ENCODE results near the gene TRAF3IP1.

Gene TRAF3IP1

DNA sequence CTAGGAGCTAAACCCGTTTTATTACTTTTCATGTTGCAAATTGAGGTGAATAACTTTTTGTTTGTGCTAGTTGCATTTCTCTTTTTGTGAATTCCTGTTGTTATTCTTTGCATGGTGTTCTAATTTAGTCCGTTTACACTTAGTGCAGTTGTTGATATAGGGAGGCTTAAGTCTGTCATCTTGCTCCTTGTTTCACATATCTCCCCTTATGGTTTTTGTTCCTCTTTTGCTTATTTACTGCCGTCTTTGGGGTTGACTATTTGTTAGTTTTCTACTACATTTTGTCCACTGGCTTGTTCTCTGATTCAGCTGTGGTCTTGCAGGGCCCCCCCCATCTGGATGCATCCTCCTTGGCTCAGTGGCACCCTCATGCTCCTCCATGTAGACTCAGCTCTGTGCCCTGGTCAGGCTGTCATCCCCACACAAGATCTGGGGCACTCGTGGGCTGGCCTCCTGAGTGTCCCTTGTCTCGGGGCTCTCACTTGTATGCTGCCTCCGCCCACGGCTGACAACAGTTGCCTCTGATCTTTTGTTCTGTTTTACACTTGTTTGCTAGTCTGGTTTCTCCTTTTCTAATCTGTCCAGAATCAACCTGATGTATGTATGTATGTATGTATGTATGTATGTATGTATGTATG lies 63.5 kb downstream of the TRAF3IP1 start:
- no peak for DNase-seq (ENCODE audit: low spot score)
- in situ Hi-C loops (cut with MboI; ENCODE audit: low sequenced_read_pairs, unreplicated experiment): no loop called here
- TF ChIP-seq, protein P1, sequence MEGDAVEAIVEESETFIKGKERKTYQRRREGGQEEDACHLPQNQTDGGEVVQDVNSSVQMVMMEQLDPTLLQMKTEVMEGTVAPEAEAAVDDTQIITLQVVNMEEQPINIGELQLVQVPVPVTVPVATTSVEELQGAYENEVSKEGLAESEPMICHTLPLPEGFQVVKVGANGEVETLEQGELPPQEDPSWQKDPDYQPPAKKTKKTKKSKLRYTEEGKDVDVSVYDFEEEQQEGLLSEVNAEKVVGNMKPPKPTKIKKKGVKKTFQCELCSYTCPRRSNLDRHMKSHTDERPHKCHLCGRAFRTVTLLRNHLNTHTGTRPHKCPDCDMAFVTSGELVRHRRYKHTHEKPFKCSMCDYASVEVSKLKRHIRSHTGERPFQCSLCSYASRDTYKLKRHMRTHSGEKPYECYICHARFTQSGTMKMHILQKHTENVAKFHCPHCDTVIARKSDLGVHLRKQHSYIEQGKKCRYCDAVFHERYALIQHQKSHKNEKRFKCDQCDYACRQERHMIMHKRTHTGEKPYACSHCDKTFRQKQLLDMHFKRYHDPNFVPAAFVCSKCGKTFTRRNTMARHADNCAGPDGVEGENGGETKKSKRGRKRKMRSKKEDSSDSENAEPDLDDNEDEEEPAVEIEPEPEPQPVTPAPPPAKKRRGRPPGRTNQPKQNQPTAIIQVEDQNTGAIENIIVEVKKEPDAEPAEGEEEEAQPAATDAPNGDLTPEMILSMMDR (IDR thresholded peaks at IDR 0.05; ENCODE audit: borderline replicate concordance, control extremely low read depth, extremely low read depth, insufficient read depth, missing control alignments): no peak

DNA sequence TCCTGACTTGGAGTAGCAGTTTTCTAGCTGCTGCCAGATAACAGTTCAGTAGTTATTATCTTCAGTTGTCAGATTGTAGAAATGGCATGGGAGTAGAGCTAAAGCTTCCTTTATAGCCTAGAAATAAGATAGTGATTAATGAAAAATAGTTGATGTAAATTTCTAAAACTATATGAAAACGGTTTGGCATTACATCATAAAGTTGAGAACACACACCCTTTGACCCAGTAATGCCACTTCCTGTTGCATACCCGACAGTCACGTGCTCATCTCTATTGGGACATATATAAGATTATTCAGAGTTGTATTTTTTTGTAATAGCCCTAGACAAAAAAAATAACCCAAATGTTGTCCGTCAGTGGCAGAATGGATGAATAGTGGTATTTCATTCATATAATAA lies 67.0 kb downstream of the TRAF3IP1 start:
- no peak for DNase-seq (ENCODE audit: low spot score)
- in situ Hi-C loops (cut with MboI; ENCODE audit: low sequenced_read_pairs, unreplicated experiment): no loop called here
- TF ChIP-seq, protein P1 (IDR thresholded peaks at IDR 0.05; ENCODE audit: borderline replicate concordance, control extremely low read depth, extremely low read depth, insufficient read depth, missing control alignments): no peak

DNA sequence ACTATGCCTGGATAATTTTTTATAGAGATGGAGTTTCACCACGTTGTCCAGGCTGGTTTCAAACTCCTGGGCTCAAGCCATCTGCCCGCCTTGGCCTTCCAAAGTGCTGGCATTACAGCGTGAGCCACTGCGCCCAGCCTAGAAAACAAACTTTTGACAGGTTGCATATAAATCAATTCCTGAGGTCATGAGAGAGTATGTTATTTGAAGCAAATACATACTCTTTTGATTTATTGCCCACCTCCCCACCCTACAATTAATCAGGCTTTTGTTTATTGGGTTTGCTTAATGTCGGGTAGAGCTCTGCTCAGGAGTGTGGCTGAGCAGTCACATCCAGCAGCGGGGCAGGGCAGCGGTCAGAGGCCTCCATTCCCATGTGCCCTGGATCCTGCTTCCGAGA lies 68.5 kb downstream of the TRAF3IP1 start:
- no peak for DNase-seq (ENCODE audit: low spot score)
- in situ Hi-C loops (cut with MboI; ENCODE audit: low sequenced_read_pairs, unreplicated experiment): no loop called here
- TF ChIP-seq, protein P1 (IDR thresholded peaks at IDR 0.05; ENCODE audit: borderline replicate concordance, control extremely low read depth, extremely low read depth, insufficient read depth, missing control alignments): no peak

DNA sequence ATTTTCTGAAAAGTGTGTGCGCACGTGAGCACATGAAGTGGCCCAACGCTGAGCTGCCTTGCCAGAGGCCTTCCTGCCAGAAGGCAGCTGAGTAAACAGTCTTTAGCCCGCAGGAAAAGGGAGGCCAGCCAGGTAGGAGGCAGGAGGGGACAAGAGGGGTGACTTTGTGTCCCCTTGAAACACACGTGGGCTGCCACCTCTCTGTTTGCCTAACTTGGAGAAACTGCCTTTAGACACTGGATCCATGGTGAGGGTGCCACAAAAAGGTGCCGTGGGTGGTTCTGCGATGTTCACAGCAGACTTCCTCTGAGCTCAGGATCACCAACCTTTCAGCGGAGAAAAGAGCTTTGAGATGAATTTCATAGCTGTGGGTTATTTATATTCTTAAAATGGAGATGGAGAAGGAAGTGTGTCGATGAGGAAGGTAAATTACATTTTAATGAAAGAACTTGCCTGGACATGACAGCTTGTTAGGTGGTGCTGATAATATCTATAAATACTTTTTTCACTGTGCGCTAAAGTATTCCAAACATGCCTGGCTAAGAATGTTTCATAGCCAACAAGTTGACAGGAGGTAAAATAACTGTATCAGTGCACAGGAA lies 69.8 kb downstream of the TRAF3IP1 start:
- in situ Hi-C loops (cut with MboI; ENCODE audit: low sequenced_read_pairs, unreplicated experiment): no loop called here
- TF ChIP-seq, protein P1 (IDR thresholded peaks at IDR 0.05; ENCODE audit: borderline replicate concordance, control extremely low read depth, extremely low read depth, insufficient read depth, missing control alignments): no peak

DNA sequence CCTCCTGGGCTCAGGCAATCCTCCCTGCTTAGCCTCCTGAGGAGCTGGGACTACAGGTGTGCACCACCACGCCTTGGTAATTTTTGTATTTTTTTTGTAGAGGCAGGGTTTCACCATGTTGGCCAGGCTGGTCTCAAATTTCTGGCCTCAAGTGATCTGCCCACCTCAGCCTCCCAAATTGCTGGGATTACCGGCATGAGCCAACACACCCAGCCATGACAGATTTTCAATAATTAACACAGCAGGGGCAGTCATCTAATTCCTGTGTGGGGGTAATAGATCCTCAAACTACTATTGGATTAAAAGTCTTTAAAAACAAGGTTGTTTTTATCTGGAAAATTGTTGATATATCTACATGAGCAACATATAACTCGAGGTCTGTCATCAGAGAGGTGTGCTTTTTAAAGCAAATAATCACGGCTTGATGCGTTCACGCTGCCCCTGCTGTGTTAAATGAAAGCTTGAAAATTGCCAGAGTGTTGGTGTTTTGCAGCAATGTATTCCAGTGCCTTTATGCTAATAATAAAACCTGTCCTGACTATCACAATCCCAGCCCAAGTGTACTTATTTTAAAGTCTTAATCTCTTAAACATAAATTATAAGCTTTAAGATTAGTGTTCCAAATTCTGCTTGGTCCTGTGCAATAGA lies 70.8 kb downstream of the TRAF3IP1 start:
- TF ChIP-seq, protein P1 (IDR thresholded peaks at IDR 0.05; ENCODE audit: borderline replicate concordance, control extremely low read depth, extremely low read depth, insufficient read depth, missing control alignments): no peak
- DNase-seq (ENCODE audit: low spot score): no peak
- in situ Hi-C loops (cut with MboI; ENCODE audit: low sequenced_read_pairs, unreplicated experiment): no loop called here

More for the DNA sequence above, 69.8 kb downstream of the TRAF3IP1 start:
- DNase-seq (ENCODE audit: low spot score): no peak

DNA sequence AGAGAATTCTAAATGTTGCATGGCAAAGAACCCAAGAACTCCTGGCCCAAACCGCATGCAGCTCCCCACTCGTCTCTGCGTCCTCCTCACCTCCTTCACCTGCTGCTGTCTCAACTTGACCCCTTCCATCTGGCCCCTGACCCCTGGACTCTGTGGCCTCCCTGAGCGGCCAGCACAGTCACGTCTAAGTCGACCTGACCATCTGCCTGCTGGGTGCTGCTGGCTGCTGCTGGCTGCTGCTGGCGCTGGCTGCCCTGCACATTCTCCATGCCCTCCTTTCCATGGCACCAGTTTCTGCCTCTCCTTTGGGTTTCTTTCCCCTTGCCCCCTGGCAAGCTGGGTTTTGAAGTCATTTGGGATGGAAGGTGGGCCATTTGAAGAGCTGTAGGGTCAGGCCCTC lies 76.3 kb downstream of the TRAF3IP1 start:
- TF ChIP-seq, protein P1 (IDR thresholded peaks at IDR 0.05; ENCODE audit: borderline replicate concordance, control extremely low read depth, extremely low read depth, insufficient read depth, missing control alignments): no peak
- in situ Hi-C loops (cut with MboI; ENCODE audit: low sequenced_read_pairs, unreplicated experiment): no loop called here
- no peak for DNase-seq (ENCODE audit: low spot score)
